NB4 (cell line): ENCODE data around the gene DLG5.

Experiments used
- CTCF ChIP-seq: IDR thresholded peaks from one replicate; pipeline ENCODE4 v1.5.1; 2012; ENCODE audit warnings: low read depth, low read length
- MAX ChIP-seq: IDR thresholded peaks from 2 replicates; pipeline ENCODE4 v1.6.1; 2011; ENCODE audit warnings: low read depth, low read length
- POLR2A ChIP-seq: IDR thresholded peaks from 2 replicates; pipeline ENCODE4 v1.6.1; 2011; ENCODE audit warnings: mild to moderate bottlenecking; ENCODE audit not compliant: insufficient read length; ENCODE audit errors: extremely low read depth

- TF ChIP-seq POLR2A (no peak), CTCF (no peak), MAX (no peak)
Measured at GRCh38 chr10:77800320-77800719, 126.2 kb downstream of the DLG5 start.
